GM19035 (cell line): ENCODE data around the gene RXRA.

Experiments
- ATAC-seq: cut with Tn5 transposase; IDR thresholded peaks from one replicate; pipeline ENCODE4 v1.9.1; 2021; ENCODE audit not compliant: unreplicated experiment

RXRA gene

DNA sequence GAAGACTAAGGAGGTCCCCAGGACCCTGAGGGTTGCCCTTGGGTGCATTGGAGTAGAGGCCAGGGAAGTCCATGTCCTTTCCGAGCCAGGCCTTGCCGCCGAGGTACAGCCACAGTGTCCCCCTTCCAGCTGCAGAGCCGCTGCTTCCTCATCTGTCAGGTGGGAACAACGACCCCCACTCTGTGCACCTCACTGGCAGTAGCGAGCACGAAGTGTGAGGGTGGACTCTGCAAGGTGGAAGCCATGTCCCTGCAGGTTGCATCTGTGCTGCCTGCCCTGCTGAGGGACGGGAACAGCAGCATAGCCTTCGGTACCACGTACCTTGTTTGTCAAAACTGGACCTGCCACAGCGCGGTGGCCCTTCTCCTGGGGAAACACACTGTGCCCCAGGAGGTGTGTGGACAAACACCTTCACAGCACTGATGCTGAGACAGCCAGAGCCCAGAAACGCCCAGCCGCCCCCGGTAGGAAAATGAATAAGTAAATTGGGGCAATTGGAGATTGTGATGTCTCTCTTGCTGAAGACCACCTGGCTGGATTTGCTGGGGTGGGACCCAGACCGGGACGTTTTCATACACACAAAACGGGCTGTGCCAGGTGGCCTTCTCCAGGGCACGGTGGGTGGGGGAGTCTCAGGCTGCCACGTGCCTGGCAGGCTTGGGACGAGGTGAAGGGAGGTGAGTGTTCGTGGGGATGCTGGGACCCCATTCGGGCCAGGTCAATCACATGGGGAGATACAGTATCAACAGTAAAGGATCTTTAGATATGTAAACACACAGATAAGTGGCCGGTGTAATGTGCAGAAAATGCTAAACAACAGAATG is 157.3 kb downstream of the RXRA start:
- no peak for ATAC-seq

DNA sequence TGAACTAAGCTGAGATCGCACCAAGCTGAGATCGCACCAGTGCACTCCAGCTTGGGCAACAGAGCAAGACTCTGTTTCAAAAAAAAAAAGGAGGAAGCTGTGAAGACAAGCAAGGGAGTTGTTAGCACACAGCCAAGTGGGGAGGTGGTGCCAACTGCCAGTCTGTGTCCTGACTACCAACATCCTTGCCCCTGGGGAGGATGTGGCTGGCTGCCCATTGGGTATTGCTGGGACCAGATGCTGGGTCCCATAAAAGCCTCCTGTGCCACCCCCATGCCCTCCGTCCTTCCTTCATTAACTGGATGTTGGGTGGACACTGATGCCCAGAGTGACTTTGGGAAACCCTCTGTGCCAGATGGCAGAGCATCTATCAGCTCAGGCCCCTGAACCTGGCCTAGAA is 158.2 kb downstream of the RXRA start:
- ATAC-seq, result no peak

DNA sequence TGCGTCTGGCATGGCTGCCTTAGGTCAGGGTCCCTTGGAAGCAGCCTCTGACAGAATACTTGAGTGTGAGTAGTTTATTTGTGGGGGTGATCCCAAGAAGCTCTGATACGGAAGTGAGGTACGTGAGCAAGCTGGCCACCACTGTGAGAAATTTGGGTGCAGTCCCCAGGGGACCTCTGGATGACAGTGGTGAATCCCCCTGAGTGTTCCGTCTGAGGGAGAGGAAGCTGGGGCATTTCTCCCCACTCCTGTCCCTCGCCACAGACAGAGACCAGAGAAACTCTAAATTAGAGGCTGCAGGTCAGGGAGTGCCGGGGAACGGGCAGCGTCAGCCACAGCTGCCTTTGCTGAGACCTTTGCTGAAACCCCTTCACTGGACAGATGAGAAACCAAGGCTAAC is 159.4 kb downstream of the RXRA start:
- no peak for ATAC-seq

DNA sequence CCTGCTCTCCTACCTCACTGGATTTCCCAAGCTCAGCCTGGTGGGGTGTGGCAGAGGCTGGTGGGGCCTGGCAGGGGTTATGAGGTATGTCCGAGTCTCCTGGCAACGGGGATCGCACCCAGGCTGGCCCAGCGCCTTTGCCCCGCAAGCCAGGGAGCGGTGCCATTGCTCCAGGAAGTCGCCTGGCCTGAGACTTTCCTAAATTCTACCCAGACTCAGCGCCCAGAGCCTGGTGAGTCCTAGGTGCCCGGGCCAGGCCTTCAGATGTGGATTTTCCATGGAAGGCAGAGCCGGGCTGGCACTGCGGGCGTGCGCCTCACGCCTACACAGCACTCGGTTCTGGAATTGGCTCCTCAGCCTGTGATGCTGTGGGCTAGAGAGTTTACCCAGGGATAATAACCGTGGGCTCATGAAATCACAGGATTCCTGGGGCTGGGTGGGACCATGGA is 159.9 kb downstream of the RXRA start:
- ATAC-seq, result no peak

DNA sequence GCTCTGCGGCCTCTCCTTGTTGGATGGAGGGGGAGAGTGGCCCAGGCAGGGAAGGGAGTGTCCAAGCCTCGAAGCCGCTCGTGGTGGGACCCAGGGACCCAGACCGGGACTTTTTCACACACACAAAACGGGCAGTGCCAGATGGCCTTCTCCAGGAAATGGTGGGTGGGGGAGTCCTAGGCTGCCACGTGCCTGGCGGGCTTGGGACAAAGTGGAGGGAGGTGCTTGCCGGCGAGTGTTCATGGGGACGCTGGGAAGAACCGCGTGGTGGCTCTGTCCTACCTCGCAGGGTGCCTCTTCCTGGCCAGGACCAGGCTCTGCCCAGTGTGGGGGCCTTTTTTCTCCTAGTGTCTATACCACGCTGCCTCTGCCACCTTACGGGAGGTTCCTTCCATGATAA is 160.3 kb downstream of the RXRA start:
- ATAC-seq, result no peak
